A673 (cell line): Measurements from ENCODE around the gene WNT7A. TPM values are rescaled to one million over a fixed set of nuclear protein-coding genes. Genes with fewer than 3 reads are reported as not detected.

Experiments used
- BruUV-seq: library from RNA; stranded (reverse); fragments of 400-500 nt; replicated peaks from 2 replicates; lab custom pipeline; 2021; lab: Mats Ljungman, UMichigan
- CTCF ChIA-PET: fragments of 300-600 bp; sonication (Branson Sonifier 250); formaldehyde crosslinking; loops from one replicate; lab custom pipeline; 2022; ENCODE audit warnings: antibody characterized with exemption; lab: Charles Lee
- POLR2A ChIA-PET: fragments of 300-600 bp; sonication (Branson Sonifier 250); formaldehyde crosslinking; loops from one replicate; lab custom pipeline; 2022; ENCODE audit warnings: antibody characterized with exemption; ENCODE audit not compliant: low non-redundant PET; lab: Charles Lee
- DNase-seq: peaks from one replicate; pipeline ENCODE4 v3.0.0-alpha.2; 2015; ENCODE audit warnings: low spot score
- H3K27ac ChIP-seq: fragments of 200-600 bp; sonication (generic); 2 replicates; pipeline ENCODE4 v1.5.1; 2016; ENCODE audit warnings: mixed run types, low read depth, mild to moderate bottlenecking, mixed read lengths, antibody characterized with exemption, low read length; ENCODE audit not compliant: poor library complexity, severe bottlenecking
- H3K27me3 ChIP-seq: fragments of 200-600 bp; sonication (generic); replicated peaks from 2 replicates; pipeline ENCODE4 v1.6.1; 2017; ENCODE audit warnings: mixed run types, low read depth, mild to moderate bottlenecking, mixed read lengths, antibody characterized with exemption, low read length; ENCODE audit not compliant: insufficient read depth, poor library complexity
- H3K36me3 ChIP-seq: fragments of 200-600 bp; sonication (generic); 2 replicates; pipeline ENCODE4 v1.6.1; 2016; ENCODE audit warnings: mixed run types, mild to moderate bottlenecking, mixed read lengths, antibody characterized with exemption, low read length; ENCODE audit not compliant: insufficient read depth, poor library complexity, severe bottlenecking
- H3K4me1 ChIP-seq: fragments of 200-600 bp; sonication (generic); 2 replicates; pipeline ENCODE4 v1.6.1; 2017; ENCODE audit warnings: mixed run types, mild to moderate bottlenecking, mixed read lengths, antibody characterized with exemption, low read length; ENCODE audit not compliant: insufficient read depth, poor library complexity, severe bottlenecking
- H3K4me3 ChIP-seq: fragments of 200-600 bp; sonication (generic); 2 replicates; pipeline ENCODE4 v1.5.1; 2016; ENCODE audit warnings: low read depth, mixed run types, mild to moderate bottlenecking, mixed read lengths, low read length; ENCODE audit not compliant: poor library complexity, severe bottlenecking
- H3K9me3 ChIP-seq: fragments of 200-600 bp; sonication (generic); 2 replicates; pipeline ENCODE4 v1.6.1; 2016; ENCODE audit warnings: mixed run types, low read depth, mild to moderate bottlenecking, mixed read lengths, antibody characterized with exemption, low read length; ENCODE audit not compliant: poor library complexity, severe bottlenecking
- CTCF ChIP-seq: fragments of 300-800, 200-600 bp; sonication (generic); conservative IDR thresholded peaks from 2 replicates; pipeline ENCODE4 v1.5.1; 2017; ENCODE audit warnings: low read depth, mild to moderate bottlenecking, antibody characterized with exemption, low read length, moderate library complexity, mixed read lengths
- EZH2 ChIP-seq: fragments of 200-600 bp; sonication (generic); IDR thresholded peaks from 2 replicates; pipeline ENCODE4 v1.6.1; 2017; ENCODE audit warnings: borderline replicate concordance, low read depth, mild to moderate bottlenecking, mixed read lengths, antibody characterized with exemption, low read length; ENCODE audit not compliant: poor library complexity, severe bottlenecking
- intact Hi-C: fragments of 100-400 bp; cut with micrococcal nuclease; formaldehyde crosslinking; loops from one replicate; pipeline ENCODE4 v1.10.0; 2022; ENCODE audit not compliant: unreplicated experiment
- total RNA-seq: library from RNA; stranded (reverse); gene quantifications from 2 replicates; pipeline ENCODE4 v1.2.3, GENCODE V29; 2021

The WNT7A gene
- total RNA-seq, 1 experiment from 2014 or later, result not detected

- no peak for DNase-seq
- Histone ChIP-seq H3K4me3 (no peak overlapping the region), H3K27me3 (no peaks in the 10 kb centered on the region), H3K4me1 (no peaks in the 10 kb centered on the region), H3K36me3 (no peaks in the 10 kb centered on the region), H3K27ac (no peak overlapping the region), H3K9me3 (no peaks in the 10 kb centered on the region)
- no TSS peak for BruUV-seq
- intact Hi-C loops, result no loop called here
- TF ChIP-seq EZH2 (no peak), CTCF (no peak)
- ChIA-PET POLR2A (no interaction called here), CTCF (no interaction called here)
Measured at GRCh38 chr3:13768453-13768852, 111.4 kb downstream of the WNT7A start.

DNA sequence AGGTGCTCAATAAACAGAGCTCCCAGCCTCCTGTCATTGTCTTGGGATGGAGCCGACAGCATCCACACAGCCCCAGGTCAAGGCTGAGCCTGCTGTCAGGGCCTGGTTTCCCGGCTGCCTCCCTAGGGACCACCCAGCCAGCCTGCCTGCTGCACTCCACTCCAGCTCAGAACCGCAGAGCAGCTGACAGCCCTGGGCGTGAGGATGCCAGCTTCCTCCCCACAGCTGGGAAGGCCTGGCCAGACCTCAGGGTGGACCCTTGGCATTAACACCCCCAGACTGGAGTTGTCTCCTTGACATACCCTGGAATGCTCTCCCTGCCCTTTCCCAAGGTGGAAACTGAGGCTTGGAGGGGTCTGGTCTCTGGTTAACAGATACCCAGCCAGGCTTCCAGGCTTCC is 112.0 kb downstream of the WNT7A start:
- BruUV-seq, result no TSS peak
- intact Hi-C loops, result no loop called here
- TF ChIP-seq EZH2 (no peak), CTCF (no peak)
- no peaks in the 10 kb centered on the region for H3K36me3 ChIP-seq
- no peaks in the 10 kb centered on the region for H3K27me3 ChIP-seq
- H3K4me1 ChIP-seq, result no peaks in the 10 kb centered on the region
- CTCF ChIA-PET, result no interaction called here
- DNase-seq, result no peak
- H3K27ac ChIP-seq, result no peak overlapping the region
- POLR2A ChIA-PET, result no interaction called here
- no peak overlapping the region for H3K4me3 ChIP-seq
- no peaks in the 10 kb centered on the region for H3K9me3 ChIP-seq

GRCh38 chr3:13767030-13767429 is 112.8 kb downstream of the WNT7A start:
- no TSS peak for BruUV-seq
- no peak for DNase-seq
- Histone ChIP-seq H3K36me3 (no peaks in the 10 kb centered on the region), H3K4me1 (no peaks in the 10 kb centered on the region), H3K27me3 (no peaks in the 10 kb centered on the region), H3K27ac (no peak overlapping the region), H3K4me3 (no peak overlapping the region), H3K9me3 (no peaks in the 10 kb centered on the region)
- POLR2A ChIA-PET, result no interaction called here
- CTCF ChIA-PET, result no interaction called here
- intact Hi-C loops, result no loop called here
- TF ChIP-seq EZH2, result no peak
- no peak for TF ChIP-seq CTCF

Other genes starting within 250 kb of the WNT7A start
- 30.3 and 33.5 TPM in 2 replicates for gene CHCHD4, start 244.8 kb upstream of the WNT7A start, total RNA-seq
- 50.8 and 55.6 TPM in 2 replicates for gene TMEM43, start 245.0 kb upstream of the WNT7A start, total RNA-seq